NCI-H2029 (cell line): ENCODE results near the gene CACNA1C.
A peak's percentile ranks its signal among the peaks of the same experiment; 100 is the strongest.

Experiments
- DNase-seq: peaks from one replicate; lab custom pipeline; 2025; lab: John Stamatoyannopoulos, UW

CACNA1C gene

DNA sequence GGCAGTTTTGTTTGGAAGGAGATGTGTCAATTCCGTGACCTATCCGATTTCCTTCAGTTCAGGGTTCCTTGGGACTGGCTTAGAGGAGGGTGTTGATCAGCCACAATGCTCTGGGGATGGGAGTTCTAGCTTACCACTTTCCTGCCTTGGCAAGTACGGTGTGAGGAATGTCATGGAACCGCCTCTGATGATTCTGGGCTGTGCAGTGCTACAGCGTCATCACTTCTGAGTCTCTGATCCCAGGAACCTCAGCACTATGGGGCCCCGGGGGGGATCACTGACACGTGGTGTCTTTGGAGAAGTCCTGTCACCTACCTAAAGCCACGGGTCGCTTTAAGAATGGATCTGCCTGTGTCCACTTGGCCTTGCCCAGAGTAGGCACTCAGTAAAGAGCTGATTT lies 470.5 kb downstream of the CACNA1C start:
- DNase-seq: no peak

DNA sequence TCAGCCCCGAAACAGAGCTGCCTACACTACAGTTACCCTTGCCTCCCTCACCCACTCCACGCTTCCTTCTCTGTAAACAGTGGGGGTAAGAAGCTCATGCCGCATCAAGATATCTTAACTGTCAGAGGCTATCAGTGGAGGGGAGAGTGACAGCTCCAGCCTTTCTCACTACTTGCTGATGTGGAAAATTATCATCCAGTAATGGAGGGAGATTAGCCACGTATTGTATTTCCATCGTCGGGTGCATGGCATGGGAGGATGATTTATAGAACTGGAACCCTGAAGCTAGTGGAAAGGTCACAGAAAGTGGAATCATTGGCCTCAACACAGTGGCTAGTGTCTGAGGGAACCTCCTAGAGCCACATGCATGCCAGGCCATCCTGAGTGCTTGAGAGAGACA lies 471.1 kb downstream of the CACNA1C start:
- no peak for DNase-seq

DNA sequence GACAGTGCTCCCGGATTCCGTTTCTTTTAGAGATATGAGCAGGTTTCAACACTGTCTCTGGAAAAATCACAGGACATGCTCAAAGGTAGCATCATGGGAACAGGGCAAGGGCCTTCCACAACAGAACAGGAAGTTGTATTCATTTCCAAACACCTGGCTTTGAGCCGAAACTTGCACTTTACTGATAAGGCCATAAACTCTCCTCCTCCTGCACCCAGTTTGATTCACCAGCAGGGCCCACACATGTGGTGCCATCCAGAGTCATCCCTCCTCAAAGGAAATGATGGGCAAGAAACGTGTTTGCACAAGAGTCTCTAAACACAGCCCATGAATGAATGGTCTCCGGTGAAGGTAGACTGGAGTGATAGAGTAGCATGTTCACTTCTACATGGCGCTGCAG lies 473.6 kb downstream of the CACNA1C start:
- no peak for DNase-seq

DNA sequence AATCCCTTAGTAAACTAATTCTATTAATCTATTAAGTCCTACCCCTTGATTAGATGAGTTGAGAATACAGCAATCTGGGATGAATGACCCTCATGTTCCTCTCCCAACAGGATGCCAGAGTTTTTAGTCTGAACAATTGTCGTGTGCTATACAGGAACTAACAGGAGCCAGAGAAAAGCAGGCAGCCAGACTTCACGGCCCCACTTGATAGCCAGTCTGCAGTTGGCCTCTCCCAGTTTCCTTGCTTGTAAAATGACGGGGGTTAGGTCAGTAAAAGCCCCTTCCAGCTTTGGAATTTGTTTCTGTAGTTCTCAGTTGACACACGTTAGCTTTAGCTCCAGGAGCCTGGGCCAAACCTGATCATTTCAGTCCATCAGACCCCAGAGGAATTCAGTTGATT lies 475.2 kb downstream of the CACNA1C start:
- DNase-seq: no peak

DNA sequence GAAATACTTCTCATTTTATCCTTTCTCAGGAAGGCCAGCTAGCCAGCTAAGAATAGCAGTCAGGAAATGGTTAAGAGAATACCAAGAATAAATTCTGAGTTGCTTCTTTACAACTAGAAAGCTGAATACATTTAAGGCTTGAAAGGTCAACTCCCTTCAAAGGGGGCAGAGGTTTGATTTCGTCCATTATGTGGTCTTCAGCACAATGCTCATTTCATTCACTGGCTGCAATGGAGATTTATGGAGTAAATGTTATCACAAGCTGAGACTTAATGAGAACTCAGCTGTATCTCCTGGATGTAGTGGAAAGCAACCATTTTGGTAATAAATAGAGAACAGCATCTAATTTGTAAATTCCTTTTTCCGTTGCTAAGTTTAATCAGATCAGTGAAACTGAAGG lies 477.0 kb downstream of the CACNA1C start:
- DNase-seq: no peak

DNA sequence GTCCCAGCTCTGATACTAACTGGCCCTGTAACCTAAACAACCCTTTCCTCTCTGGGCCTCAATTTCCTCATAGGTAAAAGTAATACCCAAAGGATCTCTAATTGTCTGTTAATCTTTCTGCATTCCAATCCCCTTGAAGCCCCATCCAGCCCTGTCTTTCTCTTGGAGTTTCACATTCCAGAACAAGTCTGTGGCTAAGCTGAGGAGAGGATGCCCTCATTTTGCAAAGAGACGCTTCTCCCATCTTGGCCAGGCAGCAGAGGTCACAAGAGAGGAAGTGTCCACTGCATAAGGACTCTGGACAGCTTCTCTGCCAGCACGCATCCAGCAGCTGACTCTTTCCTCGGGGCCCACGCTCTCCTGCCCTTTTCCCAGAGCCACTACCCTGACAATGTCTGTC lies 478.6 kb downstream of the CACNA1C start:
- DNase-seq: no peak

DNA sequence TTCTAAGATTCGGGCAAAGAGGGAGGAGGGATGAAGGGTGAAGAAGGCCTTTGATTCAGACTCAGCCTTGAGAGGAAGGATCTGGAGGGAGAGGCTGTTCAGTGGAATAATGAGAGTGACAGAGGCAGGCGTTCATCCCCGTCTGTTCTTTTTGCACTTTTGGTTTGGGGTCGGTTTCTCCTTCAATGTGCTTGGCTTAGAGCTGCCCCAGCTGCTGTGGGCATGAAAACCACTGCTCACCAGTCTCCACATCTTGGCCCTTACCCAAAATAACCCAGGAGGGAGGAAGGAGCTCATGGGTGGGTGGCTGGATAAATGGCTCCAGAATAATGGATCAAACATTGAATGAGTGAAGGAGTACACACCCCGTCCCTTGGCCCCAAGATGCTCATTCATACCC lies 480.2 kb downstream of the CACNA1C start:
- DNase-seq: no peak

DNA sequence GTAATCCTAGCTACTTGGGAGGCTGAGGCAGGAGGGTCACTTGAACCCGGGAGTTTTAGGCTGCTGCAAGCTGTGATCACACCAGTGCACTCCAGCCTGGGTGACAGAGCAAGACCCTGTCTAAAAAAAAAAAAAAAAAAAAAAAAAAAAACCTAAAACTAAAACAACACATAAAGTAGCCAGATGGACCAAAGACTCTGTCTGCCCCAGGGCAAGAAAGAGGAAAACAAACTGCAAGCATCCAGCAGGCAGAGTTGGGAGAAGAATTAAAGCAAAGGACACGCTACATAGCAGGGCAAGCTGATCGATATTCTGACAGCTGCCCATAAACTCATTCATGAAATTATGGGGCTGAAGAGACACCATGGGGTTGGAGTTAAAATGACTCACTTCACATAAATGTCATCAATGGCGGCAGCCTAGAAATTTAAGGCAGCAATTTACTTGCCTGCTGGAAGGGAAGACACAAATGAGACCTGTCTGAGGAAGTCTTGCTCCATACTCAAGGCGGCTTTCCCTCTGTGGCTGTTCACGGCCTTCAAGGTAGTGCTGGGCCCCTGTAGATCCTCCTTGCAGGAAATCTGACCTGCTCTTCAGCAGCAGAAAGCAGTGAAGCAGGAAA lies 482.9 kb downstream of the CACNA1C start:
- DNase-seq: no peak

DNA sequence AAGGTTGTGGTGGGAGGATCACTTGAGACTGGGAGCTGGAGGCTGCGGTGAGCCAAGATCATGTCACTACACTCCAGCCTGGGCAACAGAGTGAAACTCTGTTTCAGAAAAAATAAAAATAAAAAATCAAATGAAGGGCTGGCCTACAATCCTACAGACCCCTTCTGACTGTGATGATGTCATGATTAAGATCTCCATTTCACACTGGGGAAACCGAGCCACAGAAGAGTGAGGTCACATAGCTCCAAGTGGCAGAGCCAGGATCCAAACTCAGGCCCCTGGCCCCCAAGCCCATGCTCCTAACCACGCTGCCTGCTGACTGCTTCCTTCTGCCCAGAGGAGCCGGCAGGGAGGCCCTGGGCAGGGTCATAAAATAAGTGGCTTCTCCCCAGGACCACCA lies 483.9 kb downstream of the CACNA1C start:
- no peak for DNase-seq

DNA sequence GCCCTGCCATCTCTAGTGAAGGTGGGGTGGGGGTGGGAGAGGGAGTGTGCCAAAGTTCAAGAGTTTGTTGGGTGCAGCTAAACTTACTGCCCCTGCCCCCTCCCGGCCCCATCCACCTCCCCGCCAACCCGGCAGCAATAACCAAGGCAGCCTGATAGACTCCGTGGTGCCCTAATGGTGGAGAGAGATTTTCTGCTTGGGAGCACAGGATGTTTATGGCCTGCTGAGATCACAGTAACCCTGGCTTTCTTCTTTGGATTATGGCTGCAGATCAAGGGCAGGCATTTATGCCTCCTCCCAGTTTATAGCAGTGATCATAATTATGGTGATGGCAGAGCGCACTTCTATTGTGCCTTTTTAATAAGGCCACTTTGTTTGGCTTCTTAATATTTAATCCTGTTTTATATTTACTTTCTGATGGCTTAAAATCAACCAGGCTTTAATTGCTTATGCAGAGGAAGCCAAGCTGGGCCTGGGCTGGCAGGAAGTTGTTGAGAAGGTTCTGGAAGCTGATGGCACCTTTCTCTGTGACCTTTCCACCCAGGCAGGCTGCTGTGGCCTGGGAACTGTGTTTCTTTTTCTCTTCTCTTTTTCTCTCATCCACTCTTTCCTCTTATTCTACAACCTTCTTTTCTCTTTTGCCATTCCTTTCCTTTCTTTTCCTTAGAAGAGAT lies 485.2 kb downstream of the CACNA1C start:
- DNase-seq: no peak

DNA sequence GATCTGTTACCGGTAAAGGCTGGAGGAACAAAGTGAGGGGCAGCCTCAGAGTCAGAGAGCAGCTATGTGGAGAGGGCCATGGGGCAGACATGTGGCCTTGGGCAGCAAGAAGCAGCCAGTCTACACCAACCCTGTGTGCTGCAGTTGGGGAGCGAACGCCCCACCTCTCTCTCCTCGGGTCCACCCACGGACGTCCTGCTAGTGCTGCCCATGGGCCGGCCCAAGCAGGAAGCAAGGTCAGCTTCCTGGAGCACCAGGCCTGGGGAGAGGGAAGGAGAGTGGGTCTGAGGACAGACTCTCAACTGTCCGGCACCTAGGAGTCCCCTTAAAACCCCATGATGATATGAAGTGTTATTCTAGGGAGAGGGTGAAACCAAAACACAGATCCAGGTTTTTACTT lies 487.2 kb downstream of the CACNA1C start:
- DNase-seq: no peak

DNA sequence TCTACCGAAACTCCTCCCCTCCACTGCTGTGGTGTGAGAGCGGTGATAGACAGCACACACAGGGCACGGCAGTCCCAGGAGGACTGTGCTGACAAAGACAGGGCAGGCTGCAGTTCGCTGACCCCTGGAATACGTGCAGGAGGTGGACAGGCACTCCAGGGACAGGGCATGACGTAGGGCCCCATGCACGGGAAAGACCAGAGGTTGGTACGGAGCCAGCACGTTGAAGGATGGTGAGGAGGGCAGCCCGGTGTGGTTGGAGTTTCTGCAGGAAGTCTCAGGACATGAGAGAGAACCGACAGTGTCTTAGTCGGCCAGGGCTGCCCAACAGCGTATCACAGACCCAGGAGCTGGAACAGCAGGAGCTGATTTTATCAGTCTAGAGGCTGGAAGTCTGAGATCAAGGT lies 487.8 kb downstream of the CACNA1C start:
- no peak for DNase-seq

DNA sequence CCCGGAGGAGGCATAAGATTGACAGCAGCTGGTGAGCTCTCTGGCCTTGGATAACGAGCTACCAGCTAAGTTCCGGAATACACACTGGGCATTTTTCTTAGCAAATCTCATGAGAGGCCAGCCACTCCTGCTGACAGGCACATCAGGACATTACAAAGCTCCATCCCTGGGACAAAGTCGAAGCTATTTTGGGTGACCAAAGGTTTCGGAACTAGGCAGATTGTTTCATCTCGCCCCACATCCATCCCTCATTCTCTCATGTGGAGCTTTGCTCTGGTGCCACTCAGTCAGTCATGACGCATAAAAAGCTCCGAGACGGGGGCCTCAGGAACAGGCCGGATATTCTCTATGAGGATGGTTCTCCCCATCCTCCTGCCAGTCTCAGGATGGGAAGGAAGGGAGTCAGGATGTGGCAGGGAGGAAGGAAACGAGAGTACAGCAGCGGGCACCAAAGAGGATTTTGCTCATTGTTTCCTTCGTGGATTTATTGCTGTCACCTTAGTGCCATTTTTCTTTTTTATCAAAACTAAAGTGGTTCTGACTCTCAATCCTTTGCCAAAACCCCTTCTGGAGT lies 488.9 kb downstream of the CACNA1C start:
- no peak for DNase-seq

DNA sequence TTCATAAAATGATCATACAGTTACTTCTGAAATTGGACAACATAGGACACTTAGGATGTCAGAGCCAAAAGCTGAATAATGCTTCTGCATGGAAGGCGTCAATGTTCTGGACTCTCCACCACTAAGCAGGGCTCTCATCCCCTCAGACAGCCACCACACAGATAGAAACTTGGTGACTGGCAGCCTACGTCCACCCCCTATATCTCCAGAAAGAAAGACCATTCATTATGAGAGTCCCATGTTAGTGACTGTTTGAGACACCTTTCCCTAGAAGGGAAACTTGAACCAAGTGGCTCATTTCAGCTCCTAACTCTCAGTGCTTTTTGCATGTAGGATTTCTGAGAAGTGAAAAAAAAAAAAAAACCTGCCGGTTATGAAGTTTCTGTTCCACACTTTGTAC lies 491.0 kb downstream of the CACNA1C start:
- no peak for DNase-seq

DNA sequence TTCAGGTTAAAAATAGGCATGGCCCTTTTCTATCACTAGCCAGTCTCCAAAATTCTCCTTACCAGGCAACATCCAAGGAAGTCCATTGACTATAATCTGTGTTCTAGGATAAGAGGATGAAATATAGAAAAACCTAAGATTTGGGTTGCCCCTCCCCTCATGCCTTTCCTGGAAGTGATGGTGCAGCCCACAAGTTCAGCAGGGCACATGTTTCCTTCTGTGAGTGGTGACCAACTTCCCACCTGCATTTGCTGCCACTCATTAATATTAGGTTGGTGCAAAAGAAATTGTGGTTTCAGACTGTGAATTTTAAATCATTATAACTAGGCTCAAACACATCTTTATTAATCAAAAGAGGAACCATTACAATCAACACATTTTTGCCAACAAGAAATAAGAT lies 491.4 kb downstream of the CACNA1C start:
- DNase-seq: no peak

DNA sequence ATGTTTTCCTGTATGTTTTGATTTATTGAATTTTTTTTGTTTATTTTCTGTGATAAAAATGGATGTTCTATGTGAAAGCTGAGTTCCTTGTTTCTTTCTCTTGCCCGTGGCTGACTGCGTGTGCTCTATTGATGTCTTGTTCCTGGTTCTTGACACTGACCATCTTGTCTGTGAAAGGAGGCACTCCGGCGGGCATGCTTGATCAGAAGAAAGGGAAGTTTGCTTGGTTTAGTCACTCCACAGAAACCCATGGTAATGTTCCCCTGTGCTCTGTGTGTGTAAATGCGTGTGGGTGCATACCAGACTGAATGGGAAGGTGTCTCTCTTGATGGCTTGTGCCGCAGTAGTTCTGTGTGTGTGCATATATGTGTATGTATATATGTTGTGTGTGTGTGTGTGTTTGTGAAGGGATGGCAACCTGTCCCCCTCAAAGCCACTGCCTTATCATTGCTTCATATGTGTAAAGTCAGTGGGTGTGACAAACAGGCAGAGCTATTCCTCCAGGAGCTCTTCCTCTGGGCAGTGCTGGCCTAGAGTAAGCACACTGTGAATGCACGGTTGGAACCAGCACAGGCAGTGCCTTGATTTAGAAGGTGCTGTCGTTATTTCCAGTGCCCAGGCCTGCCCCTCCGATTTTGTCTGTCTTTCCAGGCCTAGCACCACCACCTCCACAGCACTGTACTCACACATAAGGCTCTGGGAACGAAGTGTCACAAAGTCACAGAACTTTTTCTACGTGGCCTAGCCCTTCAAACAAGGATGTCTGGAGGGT lies 494.7 kb downstream of the CACNA1C start:
- no peak for DNase-seq

DNA sequence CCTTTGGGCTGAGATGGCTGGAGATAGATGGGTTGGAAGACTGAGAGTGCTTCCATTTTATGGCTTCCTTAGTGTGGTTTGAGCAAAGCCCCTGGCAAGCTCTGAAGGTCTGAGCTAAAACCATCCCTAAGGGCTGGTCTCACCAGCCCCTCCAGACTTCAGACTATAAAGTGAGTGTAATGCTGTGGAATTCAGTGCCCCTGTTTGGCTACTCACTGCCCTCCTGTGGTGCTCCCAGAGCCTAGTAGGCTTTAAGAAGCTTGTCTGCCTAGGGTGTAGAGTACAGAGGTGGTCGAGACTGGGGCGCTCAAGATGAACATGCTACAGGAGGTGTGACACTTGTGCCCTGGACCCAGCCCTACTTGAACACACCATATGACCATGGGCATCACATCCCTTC lies 495.3 kb downstream of the CACNA1C start:
- DNase-seq: no peak

DNA sequence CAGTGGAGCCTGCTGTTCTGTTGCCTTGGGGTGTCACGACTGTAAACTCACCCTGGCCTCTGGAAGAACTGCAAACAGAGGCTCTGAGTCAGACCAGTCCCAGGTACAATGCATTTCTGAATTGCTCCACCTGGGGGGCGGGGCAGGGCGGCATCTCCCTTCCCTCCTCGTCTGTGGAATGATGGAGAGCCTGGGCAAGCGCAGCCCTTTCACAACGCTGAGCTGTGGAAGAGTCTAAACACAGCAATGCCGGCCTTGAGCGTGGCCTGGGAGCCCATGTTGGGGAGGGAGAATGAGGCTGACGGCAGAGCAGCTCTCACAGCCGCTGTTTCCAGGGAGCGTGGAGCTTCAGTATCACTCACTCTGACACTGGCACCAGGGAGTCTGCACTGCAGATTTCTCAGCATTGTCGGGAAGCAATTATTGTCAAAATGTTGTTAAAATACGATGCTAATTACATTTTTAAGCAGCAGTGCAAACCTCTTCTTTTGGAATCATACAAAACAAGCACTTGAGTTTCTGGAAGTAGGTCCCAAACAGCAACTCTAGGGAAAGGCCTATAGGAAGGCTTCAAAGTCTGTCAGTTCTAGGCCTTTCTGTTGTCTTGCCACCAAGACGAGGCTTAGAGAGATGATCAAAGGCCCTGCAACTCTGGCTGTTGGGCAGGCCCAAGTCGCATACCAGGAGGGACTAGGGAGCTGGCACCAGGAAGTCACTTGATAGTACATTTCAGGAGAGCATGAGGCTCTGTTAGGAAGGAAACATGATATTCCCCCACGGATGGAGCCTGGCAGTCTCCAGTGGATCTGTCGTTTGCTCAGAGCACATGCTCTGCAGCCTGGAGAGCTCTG lies 498.0 kb downstream of the CACNA1C start:
- DNase-seq: peak; percentile 13

DNA sequence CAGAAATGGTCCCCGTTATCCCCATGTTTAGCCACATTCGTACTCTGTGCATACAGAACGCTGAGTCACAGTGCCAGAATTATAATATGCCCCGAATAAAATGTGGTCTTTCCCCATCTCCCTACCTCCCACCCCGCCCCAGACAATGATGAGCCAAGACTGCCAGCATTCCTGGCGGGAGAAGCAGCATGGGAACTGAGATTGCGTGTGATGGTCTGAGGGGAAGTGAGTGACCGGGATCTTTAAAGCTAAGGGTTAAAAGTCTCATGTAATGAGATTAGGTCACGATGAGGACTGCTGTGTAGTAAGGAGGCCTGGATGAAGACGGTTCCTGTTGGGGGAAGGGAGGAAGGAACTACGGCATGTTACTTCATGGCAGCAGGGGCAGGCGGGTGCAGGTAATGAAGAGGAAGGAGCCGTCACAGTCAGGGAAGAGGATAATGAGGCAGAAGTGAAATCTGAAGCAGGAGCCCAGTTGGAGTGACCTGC lies 498.7 kb downstream of the CACNA1C start:
- DNase-seq: no peak

DNA sequence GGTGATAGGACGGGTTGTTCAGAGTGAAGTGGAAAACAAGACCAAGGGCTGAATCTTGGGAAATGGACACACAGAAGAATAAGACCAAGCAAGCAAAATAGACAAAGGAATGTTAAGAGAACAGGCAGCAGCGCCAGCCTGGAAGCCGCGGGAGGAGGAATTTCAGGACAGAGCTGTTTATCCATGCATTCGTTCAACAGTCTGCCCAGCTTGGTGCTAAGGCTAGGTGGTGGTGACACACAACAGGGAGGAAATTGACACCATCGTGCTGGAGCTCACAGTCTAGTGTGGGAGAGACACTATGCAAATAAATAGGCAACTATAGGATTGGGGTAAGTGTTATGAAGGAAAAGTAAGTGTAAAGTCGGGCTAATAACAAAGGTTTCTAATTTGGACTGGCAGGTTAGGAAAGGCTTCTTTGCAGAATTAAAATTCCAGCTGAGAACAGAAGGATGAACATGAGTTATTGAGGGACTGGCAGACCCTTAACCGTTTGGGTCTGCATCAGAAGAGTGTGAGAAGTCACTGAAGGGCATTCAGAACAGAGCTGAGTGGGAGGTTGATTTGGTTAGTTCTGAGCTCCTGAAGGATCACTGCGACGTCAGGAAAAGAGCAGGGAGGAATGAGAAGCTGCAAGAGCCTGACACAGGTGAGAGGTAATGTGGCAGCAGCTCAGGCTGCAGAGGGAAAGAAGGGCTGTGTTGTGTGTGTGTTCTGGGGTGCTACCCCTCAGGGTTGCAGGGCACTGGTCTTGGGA lies 499.4 kb downstream of the CACNA1C start:
- DNase-seq: peak; percentile 14
